ENCODE data around the gene AGAP1. TPM values are rescaled to one million over a fixed set of nuclear protein-coding genes. Genes with fewer than 3 reads are reported as not detected.

AGAP1 gene
- total RNA-seq, 1 donor from 2014 or later: 39.0 TPM

DNA sequence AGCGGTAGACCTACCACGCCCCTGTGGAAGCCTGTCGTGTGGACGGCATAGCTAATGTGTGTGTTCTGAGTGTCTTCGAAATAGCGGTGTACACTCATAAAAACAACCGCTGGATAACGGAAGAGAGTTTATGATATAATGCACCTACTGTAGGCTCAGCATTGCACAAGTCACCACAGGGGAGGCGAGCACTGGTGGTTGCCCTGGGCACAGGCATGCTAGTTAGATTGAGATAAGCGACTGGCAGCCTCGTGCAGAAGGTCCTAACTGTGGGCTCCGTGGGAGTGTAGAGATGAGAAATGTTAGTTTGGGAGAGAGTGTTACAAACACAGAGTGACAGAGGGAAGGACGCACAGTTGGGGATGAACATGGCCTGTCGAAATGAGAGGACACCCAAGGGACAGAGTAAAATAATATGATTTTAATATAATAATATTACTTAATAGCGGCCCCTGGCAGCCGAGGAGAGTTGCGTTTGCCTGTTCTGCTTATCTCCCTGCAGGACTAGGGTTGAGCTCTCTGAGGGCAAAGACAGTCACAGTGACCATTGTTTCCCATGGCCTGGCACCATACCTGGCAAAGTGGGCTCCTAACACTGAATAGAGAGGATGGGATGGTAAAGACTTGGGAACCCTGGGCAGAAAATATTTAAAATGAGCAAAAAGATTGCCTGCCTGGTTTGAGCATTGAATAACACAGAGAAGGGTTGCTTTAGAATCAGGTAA is 470.2 kb downstream of the AGAP1 start:
- Mint-ChIP-seq H3K4me3 (ENCODE audit: unreplicated experiment) (no peak overlapping the region), H3K27ac (ENCODE audit: unreplicated experiment) (no peak overlapping the region), H3K36me3 (ENCODE audit: low read depth) (peaks cover 15% of the 10 kb centered on the region), H3K4me1 (ENCODE audit: low read depth) (peaks cover 9% of the 10 kb centered on the region), H3K9me3 (ENCODE audit: low read depth) (no peaks in the 10 kb centered on the region), H3K27me3 (ENCODE audit: low read depth) (no peaks in the 10 kb centered on the region)
- TF ChIP-seq, protein P1, sequence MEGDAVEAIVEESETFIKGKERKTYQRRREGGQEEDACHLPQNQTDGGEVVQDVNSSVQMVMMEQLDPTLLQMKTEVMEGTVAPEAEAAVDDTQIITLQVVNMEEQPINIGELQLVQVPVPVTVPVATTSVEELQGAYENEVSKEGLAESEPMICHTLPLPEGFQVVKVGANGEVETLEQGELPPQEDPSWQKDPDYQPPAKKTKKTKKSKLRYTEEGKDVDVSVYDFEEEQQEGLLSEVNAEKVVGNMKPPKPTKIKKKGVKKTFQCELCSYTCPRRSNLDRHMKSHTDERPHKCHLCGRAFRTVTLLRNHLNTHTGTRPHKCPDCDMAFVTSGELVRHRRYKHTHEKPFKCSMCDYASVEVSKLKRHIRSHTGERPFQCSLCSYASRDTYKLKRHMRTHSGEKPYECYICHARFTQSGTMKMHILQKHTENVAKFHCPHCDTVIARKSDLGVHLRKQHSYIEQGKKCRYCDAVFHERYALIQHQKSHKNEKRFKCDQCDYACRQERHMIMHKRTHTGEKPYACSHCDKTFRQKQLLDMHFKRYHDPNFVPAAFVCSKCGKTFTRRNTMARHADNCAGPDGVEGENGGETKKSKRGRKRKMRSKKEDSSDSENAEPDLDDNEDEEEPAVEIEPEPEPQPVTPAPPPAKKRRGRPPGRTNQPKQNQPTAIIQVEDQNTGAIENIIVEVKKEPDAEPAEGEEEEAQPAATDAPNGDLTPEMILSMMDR (IDR thresholded peaks at IDR 0.05): no peak
- no peak for DNase-seq (ENCODE audit: low spot score)

DNA sequence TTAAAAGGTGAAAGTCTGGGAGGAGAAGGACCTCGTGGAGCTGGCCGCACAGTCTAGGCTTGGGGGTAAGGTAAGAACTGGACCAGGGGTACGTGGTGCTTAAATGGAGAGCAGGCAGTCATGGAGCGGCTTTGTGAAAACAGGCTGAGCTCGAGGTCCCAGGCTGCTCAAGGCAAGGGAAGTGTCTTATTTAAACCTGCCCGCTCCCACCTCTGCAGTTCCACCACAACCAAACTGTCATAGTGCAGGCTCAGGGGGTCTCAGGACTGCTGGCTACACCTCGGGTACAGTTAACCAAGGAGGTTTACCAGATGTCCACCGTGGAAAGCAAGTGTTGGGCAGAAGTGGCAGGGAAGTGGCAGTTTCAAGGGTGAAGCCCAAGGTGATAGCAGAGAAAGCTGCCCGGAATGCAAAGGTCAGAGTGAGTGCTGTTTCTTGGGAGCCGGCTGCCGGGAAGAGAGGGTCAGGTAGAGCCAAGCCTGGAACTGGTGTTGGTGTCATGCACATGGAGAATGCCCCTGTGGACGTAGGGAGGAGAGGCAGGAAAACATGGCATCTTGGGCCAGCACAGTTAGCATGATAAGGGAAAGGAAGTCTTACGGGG is 471.0 kb downstream of the AGAP1 start:
- Mint-ChIP-seq H3K4me1 (ENCODE audit: low read depth) (peaks cover 3% of the 10 kb centered on the region), H3K9me3 (ENCODE audit: low read depth) (no peaks in the 10 kb centered on the region), H3K27ac (ENCODE audit: unreplicated experiment) (no peak overlapping the region), H3K4me3 (ENCODE audit: unreplicated experiment) (no peak overlapping the region), H3K27me3 (ENCODE audit: low read depth) (no peaks in the 10 kb centered on the region), H3K36me3 (ENCODE audit: low read depth) (peaks cover 18% of the 10 kb centered on the region)
- TF ChIP-seq, protein P1 (IDR thresholded peaks at IDR 0.05): no peak
- DNase-seq (ENCODE audit: low spot score): no peak

DNA sequence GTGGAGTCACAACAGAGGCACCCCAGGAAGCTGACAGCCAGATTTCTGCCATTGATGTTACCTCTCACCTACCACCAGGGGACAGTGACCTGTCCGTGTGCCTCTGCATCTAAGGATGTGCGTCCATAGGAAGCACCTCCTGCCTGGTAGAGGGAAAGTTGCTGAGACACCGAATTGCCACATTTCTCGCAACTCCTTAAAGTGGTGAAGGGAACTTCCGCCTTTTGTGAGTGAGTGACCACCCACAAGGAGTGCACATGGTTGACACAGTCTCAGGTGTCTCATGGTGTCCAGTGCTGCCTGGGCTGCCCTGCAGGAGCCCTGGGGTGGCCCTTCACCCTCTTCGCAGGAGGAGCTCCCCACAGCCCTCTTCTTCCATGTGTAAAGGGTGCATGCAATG is 472.6 kb downstream of the AGAP1 start:
- Mint-ChIP-seq H3K4me3 (ENCODE audit: unreplicated experiment) (no peak overlapping the region), H3K4me1 (ENCODE audit: low read depth) (no peaks in the 10 kb centered on the region), H3K27me3 (ENCODE audit: low read depth) (no peaks in the 10 kb centered on the region), H3K36me3 (ENCODE audit: low read depth) (peaks cover 18% of the 10 kb centered on the region), H3K27ac (ENCODE audit: unreplicated experiment) (no peak overlapping the region), H3K9me3 (ENCODE audit: low read depth) (no peaks in the 10 kb centered on the region)
- TF ChIP-seq, protein P1 (IDR thresholded peaks at IDR 0.05): no peak
- no peak for DNase-seq (ENCODE audit: low spot score)

DNA sequence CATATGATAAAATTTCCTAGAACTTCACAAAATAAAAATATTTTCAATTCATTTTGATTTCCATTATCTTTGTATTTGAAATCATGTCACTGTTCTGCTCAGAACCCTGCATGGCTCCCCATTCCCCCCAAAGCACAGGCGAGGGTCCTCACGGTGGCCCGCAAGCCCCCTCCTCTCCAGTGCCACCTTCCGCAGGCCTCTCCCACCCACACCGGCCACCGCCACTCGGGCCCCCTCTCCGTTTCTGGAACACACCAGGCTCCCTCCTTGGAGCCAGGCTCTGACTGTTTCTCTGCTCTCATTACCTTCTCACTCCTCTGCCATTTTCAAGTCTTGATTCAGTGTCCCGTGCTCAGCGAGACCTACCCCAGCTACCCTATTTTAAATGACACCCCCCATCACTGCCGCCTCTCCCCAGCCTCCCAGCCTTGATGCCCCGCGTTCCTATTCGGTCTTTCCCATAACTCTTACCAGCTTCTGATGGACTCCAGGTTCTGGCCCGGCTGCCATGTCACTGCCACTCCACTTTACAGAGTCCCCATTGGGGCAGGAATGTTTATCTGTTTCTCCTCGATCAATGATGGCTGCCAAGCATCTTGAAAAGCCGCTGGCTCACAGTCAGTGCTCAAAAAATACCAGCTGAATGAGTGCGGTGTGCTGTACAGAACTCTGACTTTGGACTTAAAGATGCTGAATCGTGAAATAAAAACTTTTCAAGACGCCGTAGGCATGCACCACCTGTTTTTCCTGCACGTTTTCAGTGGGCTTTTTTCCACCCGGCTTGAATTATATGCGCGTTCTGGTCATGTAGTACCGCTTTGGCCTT is 473.3 kb downstream of the AGAP1 start:
- DNase-seq (ENCODE audit: low spot score): no peak
- Mint-ChIP-seq H3K9me3 (ENCODE audit: low read depth) (no peaks in the 10 kb centered on the region), H3K27ac (ENCODE audit: unreplicated experiment) (no peak overlapping the region), H3K4me1 (ENCODE audit: low read depth) (no peaks in the 10 kb centered on the region), H3K27me3 (ENCODE audit: low read depth) (no peaks in the 10 kb centered on the region), H3K4me3 (ENCODE audit: unreplicated experiment) (no peak overlapping the region), H3K36me3 (ENCODE audit: low read depth) (peaks cover 16% of the 10 kb centered on the region)
- TF ChIP-seq, protein P1 (IDR thresholded peaks at IDR 0.05): no peak

DNA sequence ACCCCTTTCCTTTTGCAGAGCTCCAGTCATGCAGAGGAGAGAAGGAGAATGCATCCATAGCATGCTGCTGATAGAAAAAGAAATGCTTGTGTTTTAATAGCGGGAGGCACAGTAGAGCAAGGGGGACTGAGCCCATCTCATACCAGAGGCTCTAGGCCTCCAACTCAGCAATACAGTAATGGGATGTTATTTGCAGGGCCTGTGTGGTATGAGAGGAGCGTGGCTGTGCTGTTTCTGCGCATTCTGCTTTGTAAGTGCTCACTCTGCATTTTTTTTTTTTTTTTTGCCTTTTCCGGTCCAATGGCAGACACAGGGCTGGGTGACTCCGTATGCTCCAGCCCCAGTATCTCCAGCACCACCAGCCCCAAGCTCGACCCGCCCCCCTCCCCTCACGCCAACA is 474.3 kb downstream of the AGAP1 start:
- Mint-ChIP-seq H3K4me3 (ENCODE audit: unreplicated experiment) (no peak overlapping the region), H3K9me3 (ENCODE audit: low read depth) (no peaks in the 10 kb centered on the region), H3K36me3 (ENCODE audit: low read depth) (peaks cover 17% of the 10 kb centered on the region), H3K4me1 (ENCODE audit: low read depth) (no peaks in the 10 kb centered on the region), H3K27ac (ENCODE audit: unreplicated experiment) (no peak overlapping the region), H3K27me3 (ENCODE audit: low read depth) (no peaks in the 10 kb centered on the region)
- DNase-seq (ENCODE audit: low spot score): no peak
- TF ChIP-seq, protein P1 (IDR thresholded peaks at IDR 0.05): no peak
